C4-2B (cell line): ENCODE data around the gene BDH1.

Experiments used
- H3K27ac ChIP-seq: fragments of 450-650 bp; 2 replicates; pipeline ENCODE4 v1.5.1; 2017
- CTCF ChIP-seq: fragments of 450-650 bp; conservative IDR thresholded peaks from 2 replicates; pipeline ENCODE4 v1.5.1; 2017; ENCODE audit warnings: mild to moderate bottlenecking
- ZFX ChIP-seq: fragments of 450-650 bp; IDR thresholded peaks from 2 replicates; pipeline ENCODE4 v1.6.1; 2017

The BDH1 gene

GRCh38 chr3:197562398-197563251 is 6.9 kb upstream of the BDH1 start:
- no peak overlapping the region for H3K27ac ChIP-seq
- no peak for TF ChIP-seq CTCF
- TF ChIP-seq ZFX = no peak

DNA sequence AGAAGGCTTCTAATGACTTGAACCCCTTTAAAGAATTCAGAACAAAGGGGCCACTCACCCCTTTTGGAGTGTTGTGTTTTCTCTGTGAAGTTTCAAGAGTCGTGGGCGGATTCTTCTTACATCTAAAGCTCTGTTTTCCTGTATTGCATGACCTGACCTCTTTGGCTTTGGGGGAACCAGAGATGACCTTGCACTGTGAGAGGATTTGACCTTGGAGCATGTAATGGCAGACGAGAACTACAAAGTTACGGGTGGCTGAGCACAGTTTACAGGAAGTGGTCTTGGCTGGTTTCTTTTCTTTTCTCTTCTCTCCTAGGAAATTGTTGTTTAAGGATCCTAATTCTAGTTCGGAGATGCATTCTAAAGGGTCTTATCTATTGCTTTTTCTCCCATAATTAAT is 6.2 kb upstream of the BDH1 start:
- TF ChIP-seq ZFX (no peak), CTCF (no peak)
- no peak overlapping the region for H3K27ac ChIP-seq

GRCh38 chr3:197559651-197560050 is 3.9 kb upstream of the BDH1 start:
- TF ChIP-seq ZFX (no peak), CTCF (no peak)
- H3K27ac ChIP-seq = no peak overlapping the region

DNA sequence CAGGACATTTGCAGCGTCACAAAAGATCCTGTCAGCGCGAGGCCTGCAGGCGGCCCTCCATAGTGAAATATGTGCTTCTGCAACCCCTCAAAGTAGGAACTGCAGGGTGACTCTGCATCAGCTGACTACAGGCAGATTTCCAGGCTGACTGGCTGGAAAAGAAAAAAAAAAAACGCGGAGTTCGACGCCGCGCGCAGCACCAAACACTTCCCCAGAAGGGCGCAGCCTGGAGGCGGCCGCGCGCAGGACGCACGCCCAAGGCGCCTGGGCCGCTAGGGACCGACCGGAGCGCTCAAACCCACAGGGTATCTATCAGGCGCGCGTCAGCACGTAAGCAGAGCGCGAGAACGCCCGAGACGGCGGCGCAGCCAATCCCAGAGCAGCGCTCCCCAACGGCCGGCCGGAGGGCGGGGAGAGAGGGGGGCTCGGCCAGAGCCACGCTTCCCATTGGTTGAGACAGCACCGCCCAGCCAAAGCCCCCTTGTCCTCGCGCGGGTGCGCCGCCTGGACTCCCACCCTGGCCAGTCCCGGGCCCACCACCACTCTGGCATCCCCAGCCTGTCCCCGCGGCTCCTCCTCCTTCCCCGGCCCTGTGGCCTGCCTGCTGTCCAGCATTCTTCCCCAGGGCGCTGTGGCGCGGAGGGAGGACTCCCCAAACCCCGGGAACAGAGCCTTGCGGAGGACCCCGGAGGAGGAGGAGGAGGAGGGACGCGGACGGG is 1.0 kb downstream of the BDH1 start:
- H3K27ac ChIP-seq = peak overlapping the region; percentile 91
- TF ChIP-seq ZFX (no peak), CTCF (peak; percentile 89)

- TF ChIP-seq CTCF = no peak
- TF ChIP-seq ZFX = no peak
- peak overlapping the region; percentile 91 for H3K27ac ChIP-seq
Measured at GRCh38 chr3:197554196-197554561, 1.6 kb downstream of the BDH1 start.

DNA sequence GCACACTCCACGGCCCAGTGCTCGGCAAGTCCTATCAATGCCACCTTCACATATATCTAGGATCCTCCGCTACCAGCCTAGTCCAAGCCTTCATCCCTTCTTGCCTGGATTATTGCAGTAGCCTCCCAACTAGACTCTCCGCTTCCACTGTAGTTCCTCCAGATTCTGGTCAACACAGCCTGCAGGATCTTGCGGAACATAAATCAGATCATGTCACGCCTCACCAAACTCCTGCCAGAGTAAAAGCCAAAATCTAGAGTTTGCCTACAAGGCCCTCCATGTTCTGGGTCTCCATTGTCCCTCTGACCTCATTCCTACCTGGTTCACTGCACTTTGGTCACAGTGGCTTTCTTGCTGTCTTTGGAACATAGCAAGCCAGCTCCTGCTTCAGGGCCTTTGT is 3.6 kb downstream of the BDH1 start:
- H3K27ac ChIP-seq = no peak overlapping the region
- TF ChIP-seq ZFX (no peak), CTCF (no peak)

DNA sequence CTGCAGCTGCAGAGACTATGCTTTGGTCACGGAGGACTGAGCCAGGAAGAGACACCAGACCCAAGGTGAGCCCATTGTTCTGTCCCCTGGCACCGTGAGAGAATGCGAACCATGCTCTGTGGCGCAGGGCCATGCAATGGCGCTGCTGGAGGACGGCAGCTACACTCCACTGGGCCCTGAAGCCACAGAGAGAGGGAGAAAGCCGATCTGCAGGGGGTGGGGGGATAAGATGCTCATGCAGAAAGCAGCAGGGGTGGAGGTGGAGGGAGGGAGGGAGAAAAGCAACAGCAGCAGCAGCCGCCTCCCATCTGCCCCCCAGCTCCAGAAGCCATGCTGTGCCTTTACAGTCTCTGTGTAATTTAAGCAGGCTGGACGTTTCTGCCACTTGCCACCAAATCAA is 5.3 kb downstream of the BDH1 start:
- TF ChIP-seq ZFX (no peak), CTCF (no peak)
- H3K27ac ChIP-seq = no peak overlapping the region
